GM12878 (cell line): Measurements from ENCODE around the gene MCEMP1. TPM values are rescaled to one million over a fixed set of nuclear protein-coding genes. Genes with fewer than 3 reads are reported as not detected.
A peak's percentile ranks its signal among the peaks of the same experiment; 100 is the strongest.

Experiments used
- ATAC-seq: fragments of 200-7000 bp; cut with Tn5 transposase; 3 replicates; pipeline ENCODE4 v1.9.1; 2020; ENCODE audit warnings: mild to moderate bottlenecking, moderate library complexity
- BruUV-seq: library from RNA; stranded (reverse); fragments of 400-500 nt; replicated peaks from 2 replicates; lab custom pipeline; 2021; lab: Mats Ljungman, UMichigan
- CTCF ChIA-PET: fragments of 300-600 bp; sonication (Branson Sonifier 250); formaldehyde crosslinking; extraction: SDS; loops from one replicate; lab custom pipeline; 2021; ENCODE audit warnings: inconsistent platforms; lab: Yijun Ruan, JAX
- POLR2A ChIA-PET: fragments of 350-600 bp; formaldehyde crosslinking; extraction: SDS; loops from one replicate; lab custom pipeline; 2021; ENCODE audit warnings: inconsistent platforms; lab: Charles Lee
- RAD21 ChIA-PET: fragments of 300-600 bp; sonication (Branson Sonifier 250); formaldehyde crosslinking; loops from one replicate; lab custom pipeline; 2023; ENCODE audit warnings: antibody characterized with exemption; ENCODE audit not compliant: unreplicated experiment; lab: Charles Lee
- SMC1A ChIA-PET: fragments of 300-600 bp; sonication (Branson Sonifier 250); formaldehyde crosslinking; loops from one replicate; lab custom pipeline; 2023; ENCODE audit not compliant: unreplicated experiment, uncharacterized antibody; lab: Charles Lee
- DNase-seq: peaks from one replicate; pipeline ENCODE4 v3.0.0-alpha.2; 2011; ENCODE audit warnings: low read depth, low spot score
- FAIRE-seq: peaks from 3 replicates; lab custom pipeline; 2011; peaks lifted over from hg19 to GRCh38; lab: Jason Lieb, UNC
- H2AFZ ChIP-seq: 2 replicates; pipeline ENCODE4 v1.6.0; 2011; ENCODE audit warnings: low read depth, low read length, control low read depth; ENCODE audit not compliant: control insufficient read depth
- H3K27ac ChIP-seq: 2 replicates; pipeline ENCODE4 v1.5.1; 2011; ENCODE audit warnings: control low read depth; ENCODE audit not compliant: control insufficient read depth, insufficient read depth
- H3K27me3 ChIP-seq, 2 experiments: replicated peaks in 1 of 2; 2 replicates each; pipeline versions ENCODE4 v1.6.0 to v1.6.1; 2011; ENCODE audit warnings: low read length in 1 of 2; ENCODE audit not compliant: control insufficient read depth in 2 of 2, insufficient read depth in 2 of 2
- H3K36me3 ChIP-seq, 2 experiments: 2 replicates each; pipeline ENCODE4 v1.5.1; 2011; ENCODE audit warnings: low read length in 1 of 2; ENCODE audit not compliant: control insufficient read depth in 2 of 2, insufficient read depth in 2 of 2
- H3K4me1 ChIP-seq: 2 replicates; pipeline ENCODE4 v1.6.1; 2011; ENCODE audit warnings: mild to moderate bottlenecking, low read length, moderate library complexity, mixed read lengths; ENCODE audit not compliant: control insufficient read depth, insufficient read depth
- H3K4me2 ChIP-seq: 2 replicates; pipeline ENCODE4 v1.6.0; 2011; ENCODE audit warnings: control low read depth; ENCODE audit not compliant: control insufficient read depth, insufficient read depth
- H3K4me3 ChIP-seq: fragments of 200-600 bp; sonication (generic); 2 replicates; pipeline ENCODE4 v1.5.1; 2016
- H3K79me2 ChIP-seq: 2 replicates; pipeline ENCODE4 v1.6.0; 2011; ENCODE audit warnings: low read length; ENCODE audit not compliant: control insufficient read depth, insufficient read depth
- H3K9ac ChIP-seq: 2 replicates; pipeline ENCODE4 v1.8.0; 2011; ENCODE audit warnings: low read length, control low read depth, mixed read lengths; ENCODE audit not compliant: control insufficient read depth, insufficient read depth
- H3K9me3 ChIP-seq: replicated peaks from 3 replicates; pipeline ENCODE4 v1.5.1; 2011; ENCODE audit warnings: mild to moderate bottlenecking, low read length; ENCODE audit not compliant: control insufficient read depth, insufficient read depth
- H4K20me1 ChIP-seq: 2 replicates; pipeline ENCODE4 v1.6.0; 2011; ENCODE audit not compliant: control insufficient read depth, insufficient read depth
- ASH2L ChIP-seq: fragments of 300-600, 200-600 bp; sonication (generic); IDR thresholded peaks from 2 replicates; pipeline ENCODE4 v1.6.1; 2017; ENCODE audit warnings: low read depth, mild to moderate bottlenecking, borderline replicate concordance
- BMI1 ChIP-seq: fragments of 450-650 bp; IDR thresholded peaks from 2 replicates; pipeline ENCODE4 v1.6.1; 2016; ENCODE audit warnings: mild to moderate bottlenecking, moderate library complexity, borderline replicate concordance
- CHD2 ChIP-seq: IDR thresholded peaks from 2 replicates; pipeline ENCODE4 v1.6.1; 2011; ENCODE audit warnings: low read depth, low read length, improper control_type of control experiment, borderline replicate concordance
- EGR1 ChIP-seq, 2 experiments: IDR thresholded peaks; 1 replicate in 1 of 2; 2 replicates in 1 of 2; pipeline ENCODE4 v1.6.1; 2011 to 2012; ENCODE audit warnings: low read depth in 2 of 2, low read length in 2 of 2, borderline replicate concordance in 1 of 2, mild to moderate bottlenecking in 1 of 2, moderate library complexity in 1 of 2
- FOS ChIP-seq: IDR thresholded peaks from 3 replicates; pipeline ENCODE4 v1.6.1; 2011; ENCODE audit warnings: borderline replicate concordance; ENCODE audit not compliant: insufficient read length; ENCODE audit errors: extremely low read depth
- GABPA ChIP-seq: IDR thresholded peaks from 2 replicates; pipeline ENCODE4 v1.6.1; 2014; ENCODE audit warnings: antibody characterized with exemption, low read depth, mild to moderate bottlenecking, inconsistent platforms
- POLR2A ChIP-seq: IDR thresholded peaks from 2 replicates; pipeline ENCODE4 v1.6.1; 2011; ENCODE audit warnings: low read depth, mild to moderate bottlenecking, low read length
- POLR2AphosphoS5 ChIP-seq: IDR thresholded peaks from 2 replicates; pipeline ENCODE4 v1.6.1; 2011; ENCODE audit warnings: mild to moderate bottlenecking, low read length, inconsistent platforms
- RFX5 ChIP-seq: IDR thresholded peaks from 2 replicates; pipeline ENCODE4 v1.6.1; 2011; ENCODE audit warnings: low read depth, low read length, improper control_type of control experiment
- SIX5 ChIP-seq: IDR thresholded peaks from 2 replicates; pipeline ENCODE4 v1.6.1; 2011; ENCODE audit warnings: mild to moderate bottlenecking, low read depth, low read length, moderate library complexity; ENCODE audit not compliant: severe bottlenecking
- SMC3 ChIP-seq: IDR thresholded peaks from 2 replicates; pipeline ENCODE4 v1.6.1; 2011; ENCODE audit warnings: low read length, improper control_type of control experiment, borderline replicate concordance
- SP1 ChIP-seq: IDR thresholded peaks from one replicate; pipeline ENCODE4 v1.6.1; 2011; ENCODE audit warnings: low read depth, low read length
- TAF1 ChIP-seq: IDR thresholded peaks from 2 replicates; pipeline ENCODE4 v1.6.1; 2011; ENCODE audit warnings: mild to moderate bottlenecking, low read depth, low read length, borderline replicate concordance
- TCF3 ChIP-seq: IDR thresholded peaks from 2 replicates; pipeline ENCODE4 v1.6.1; 2012; ENCODE audit warnings: low read depth, mild to moderate bottlenecking, low read length, borderline replicate concordance; ENCODE audit not compliant: insufficient read depth
- WGBS: methylation state at CpG from one replicate; pipeline ENCODE4 v1.1.6; 2016; ENCODE audit warnings: low lambda C conversion rate; ENCODE audit not compliant: insufficient replicate concordance, insufficient coverage; ENCODE audit errors: missing lambda C conversion rate; 5-methylcytosine and 5-hydroxymethylcytosine counted together
- in situ Hi-C: fragments of 300-500 bp; cut with MboI; formaldehyde crosslinking; loops from 9 replicates; pipeline ENCODE4 v1.14.3; 2018; ENCODE audit warnings: mixed read lengths
- intact Hi-C: fragments of 100-400 bp; cut with micrococcal nuclease; formaldehyde crosslinking; loops from one replicate; pipeline ENCODE4 v1.14.2; 2022; ENCODE audit not compliant: unreplicated experiment
- polyA plus RNA-seq, 11 experiments: library from polyadenylated mRNA; depleted of rRNA in 4 of 11; unstranded in 6 of 11; stranded (reverse) in 5 of 11; fragments of >200 nt; fragmentation: Nextera tagmentation in 4 of 11; fragmentation: Illumina TruSeq in 1 of 11; extraction: Ambion mirVana in 4 of 11; extraction: Trizol in 1 of 11; gene quantifications; 1 replicate in 1 of 11; 2 replicates in 10 of 11; pipeline versions ENCODE4 v1.2.1 to v1.2.3, GENCODE V29; 2011 to 2016; ENCODE audit warnings: inconsistent platforms in 2 of 11, missing spikeins in 2 of 11, low read depth in 1 of 11
- total RNA-seq, 4 experiments: library from RNA; depleted of rRNA in 3 of 4; stranded (reverse); fragments of >200 nt in 3 of 4; fragmentation: Illumina TruSeq in 1 of 4; extraction: Trizol in 1 of 4; gene quantifications; 2 replicates each; pipeline versions ENCODE4 v1.2.1 to v1.2.3, GENCODE V29; 2013 to 2021
- TF ChIP-seq, protein P1 (sequence below): IDR thresholded peaks from 2 replicates; pipeline ENCODE4 v1.6.1; 2011; ENCODE audit warnings: borderline replicate concordance, low read depth, mild to moderate bottlenecking, moderate library complexity, mixed read lengths, low read length; ENCODE audit not compliant: insufficient read depth; ENCODE audit errors: extremely low read length
- TF ChIP-seq, protein P2 (sequence below): fragments of 450-650 bp; formaldehyde crosslinking; IDR thresholded peaks from 2 replicates; pipeline ENCODE4 v1.4.0; 2022; ENCODE audit warnings: mild to moderate bottlenecking, moderate library complexity
- TF ChIP-seq, protein P3 (sequence below): fragments of 450-650 bp; IDR thresholded peaks from 2 replicates; pipeline ENCODE4 v1.6.1; 2016; ENCODE audit warnings: mild to moderate bottlenecking

MCEMP1 gene
- total and polyA plus RNA-seq, 10 of the 15 experiments (the other 5 are each of a cell fraction or from before 2014, with no cell fraction given): 0.08 to 0.55 (median 0.26) TPM; not detected in 1

DNA sequence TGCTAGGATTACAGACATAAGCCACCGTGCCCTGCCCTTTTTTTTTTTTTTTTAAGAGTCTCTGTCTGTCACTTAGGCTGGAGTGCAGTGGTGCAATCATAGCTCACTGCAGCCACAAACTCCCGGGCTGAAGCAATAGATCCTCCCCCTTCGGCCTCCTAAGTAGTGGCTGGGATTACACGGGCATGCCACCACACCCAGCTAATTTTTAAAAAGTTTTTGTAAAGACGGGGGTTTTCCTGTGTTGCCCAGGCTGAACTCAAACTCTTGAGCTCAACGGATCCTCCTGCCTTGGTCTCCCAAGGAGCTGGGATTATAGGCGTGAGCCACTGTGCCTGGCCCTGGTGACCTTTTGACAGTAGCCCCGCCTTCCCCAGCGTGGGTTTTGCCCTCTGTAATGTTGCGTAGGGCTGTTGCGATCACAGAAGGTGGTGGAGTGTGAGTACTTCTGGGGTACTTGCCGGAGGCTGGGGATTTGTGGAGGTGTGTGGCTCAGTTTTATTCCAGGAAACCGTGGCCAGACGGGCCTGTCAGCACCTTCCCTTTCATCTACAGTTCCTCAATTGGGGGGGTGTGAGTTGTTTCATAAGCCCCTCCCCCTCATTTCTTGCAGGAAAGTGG, 19.6 kb upstream of the MCEMP1 start (continued):
- TF ChIP-seq, protein P1, sequence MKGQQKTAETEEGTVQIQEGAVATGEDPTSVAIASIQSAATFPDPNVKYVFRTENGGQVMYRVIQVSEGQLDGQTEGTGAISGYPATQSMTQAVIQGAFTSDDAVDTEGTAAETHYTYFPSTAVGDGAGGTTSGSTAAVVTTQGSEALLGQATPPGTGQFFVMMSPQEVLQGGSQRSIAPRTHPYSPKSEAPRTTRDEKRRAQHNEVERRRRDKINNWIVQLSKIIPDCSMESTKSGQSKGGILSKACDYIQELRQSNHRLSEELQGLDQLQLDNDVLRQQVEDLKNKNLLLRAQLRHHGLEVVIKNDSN: no peak
- TF ChIP-seq FOS (no peak), ASH2L (no peak)
- TF ChIP-seq, protein P2, sequence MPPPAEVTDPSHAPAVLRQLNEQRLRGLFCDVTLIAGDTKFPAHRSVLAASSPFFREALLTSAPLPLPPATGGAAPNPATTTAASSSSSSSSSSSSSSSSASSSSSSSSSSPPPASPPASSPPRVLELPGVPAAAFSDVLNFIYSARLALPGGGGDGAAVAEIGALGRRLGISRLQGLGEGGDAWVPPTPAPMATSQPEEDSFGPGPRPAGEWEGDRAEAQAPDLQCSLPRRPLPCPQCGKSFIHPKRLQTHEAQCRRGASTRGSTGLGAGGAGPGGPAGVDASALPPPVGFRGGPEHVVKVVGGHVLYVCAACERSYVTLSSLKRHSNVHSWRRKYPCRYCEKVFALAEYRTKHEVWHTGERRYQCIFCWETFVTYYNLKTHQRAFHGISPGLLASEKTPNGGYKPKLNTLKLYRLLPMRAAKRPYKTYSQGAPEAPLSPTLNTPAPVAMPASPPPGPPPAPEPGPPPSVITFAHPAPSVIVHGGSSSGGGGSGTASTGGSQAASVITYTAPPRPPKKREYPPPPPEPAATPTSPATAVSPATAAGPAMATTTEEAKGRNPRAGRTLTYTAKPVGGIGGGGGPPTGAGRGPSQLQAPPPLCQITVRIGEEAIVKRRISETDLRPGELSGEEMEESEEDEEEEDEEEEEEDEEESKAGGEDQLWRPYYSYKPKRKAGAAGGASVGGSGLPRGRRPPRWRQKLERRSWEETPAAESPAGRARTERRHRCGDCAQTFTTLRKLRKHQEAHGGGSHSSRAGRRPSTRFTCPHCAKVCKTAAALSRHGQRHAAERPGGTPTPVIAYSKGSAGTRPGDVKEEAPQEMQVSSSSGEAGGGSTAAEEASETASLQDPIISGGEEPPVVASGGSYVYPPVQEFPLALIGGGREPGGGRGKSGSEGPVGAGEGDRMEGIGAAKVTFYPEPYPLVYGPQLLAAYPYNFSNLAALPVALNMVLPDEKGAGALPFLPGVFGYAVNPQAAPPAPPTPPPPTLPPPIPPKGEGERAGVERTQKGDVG: no peak

DNA sequence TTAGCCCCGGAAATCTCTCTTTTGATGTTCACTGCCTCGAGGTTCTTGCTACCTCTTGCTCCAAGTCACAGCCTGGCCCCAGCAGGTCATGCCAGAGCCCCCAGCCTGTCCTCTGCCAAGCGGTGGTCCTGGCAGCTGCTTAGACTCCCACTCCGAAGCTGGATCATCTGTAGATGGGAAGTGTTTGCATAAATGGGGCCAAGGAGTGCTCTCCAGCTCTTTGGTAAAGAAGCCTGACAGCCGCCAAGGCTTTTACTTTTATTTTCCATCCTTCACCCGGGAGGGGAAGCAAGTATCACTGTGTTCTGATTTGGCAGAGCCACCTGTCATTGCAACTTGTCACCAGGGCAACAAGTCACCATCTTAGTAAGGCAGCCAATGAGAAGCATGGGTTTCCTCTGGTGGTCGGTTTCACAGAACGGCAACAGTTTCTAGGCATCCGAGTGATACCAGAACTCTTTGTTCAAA, 18.6 kb upstream of the MCEMP1 start:
- FAIRE-seq: peak; percentile 99
- TF ChIP-seq SIX5 (peak; percentile 32), TCF3 (0 out of 2 replicates have a peak, but pooled peaks have one; percentile 70), RFX5 (peak; percentile 90), SP1 (peak; percentile 86), BMI1 (peak; percentile 82), CHD2 (peak; percentile 46; the same call in 1 of the 2 replicates), POLR2AphosphoS5 (peak; percentile 44; the same call in 1 of the 2 replicates), TAF1 (0 out of 2 replicates have a peak, but pooled peaks have one; percentile 26), GABPA (no peak), FOS (peak; percentile 34), POLR2A (peak; percentile 41; the same call in 1 of the 2 replicates), EGR1 (IDR thresholded peaks at IDR 0.05; ENCODE audit: borderline replicate concordance in 1 of 2, low read depth in 2 of 2, low read length in 2 of 2) (no peak), SMC3 (no peak)
- TF ChIP-seq, protein P3, sequence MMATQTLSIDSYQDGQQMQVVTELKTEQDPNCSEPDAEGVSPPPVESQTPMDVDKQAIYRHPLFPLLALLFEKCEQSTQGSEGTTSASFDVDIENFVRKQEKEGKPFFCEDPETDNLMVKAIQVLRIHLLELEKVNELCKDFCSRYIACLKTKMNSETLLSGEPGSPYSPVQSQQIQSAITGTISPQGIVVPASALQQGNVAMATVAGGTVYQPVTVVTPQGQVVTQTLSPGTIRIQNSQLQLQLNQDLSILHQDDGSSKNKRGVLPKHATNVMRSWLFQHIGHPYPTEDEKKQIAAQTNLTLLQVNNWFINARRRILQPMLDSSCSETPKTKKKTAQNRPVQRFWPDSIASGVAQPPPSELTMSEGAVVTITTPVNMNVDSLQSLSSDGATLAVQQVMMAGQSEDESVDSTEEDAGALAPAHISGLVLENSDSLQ: peak; percentile 98

More for the DNA sequence above, 18.6 kb upstream of the MCEMP1 start:
- CTCF ChIA-PET: interaction anchor here (0.6 to 1.6 kb wide), 4 partner anchors 20 to 93 kb away, joined by 3 to 7 read pairs (median 4); partner anchors contain the start of gene TRAPPC5
- POLR2A ChIA-PET: interaction anchor here (0.7 to 1.3 kb wide), 2 partner anchors 16 to 21 kb away, joined by 3 read pairs; no protein-coding TSS in a partner anchor
- H3K4me2 ChIP-seq: peak overlapping the region; percentile 70
- peaks cover 17% of the 10 kb centered on the region for H3K4me1 ChIP-seq
- peak overlapping the region; percentile 76 for H3K4me3 ChIP-seq
- no TSS peak for BruUV-seq
- under 1% methylated on average over 9 of the region's 9 CpGs for WGBS
- H2AFZ ChIP-seq: peak overlapping the region; percentile 94
- no peaks in the 10 kb centered on the region for H3K27me3 ChIP-seq
- SMC1A ChIA-PET: interaction anchor here (0.6 to 1.1 kb wide), 4 partner anchors 11 to 141 kb away, joined by 3 to 4 read pairs (median 3); no protein-coding TSS in a partner anchor
- peak; percentile 79 for DNase-seq
- peak; percentile 100 for ATAC-seq
- RAD21 ChIA-PET: interaction anchor here (0.9 to 1.2 kb wide), 2 partner anchors 90 to 141 kb away, joined by 3 to 5 read pairs; no protein-coding TSS in a partner anchor
- H3K27ac ChIP-seq: peak overlapping the region; percentile 78
- no peaks in the 10 kb centered on the region for H3K36me3 ChIP-seq
- H3K79me2 ChIP-seq: no peaks in the 10 kb centered on the region
- in situ Hi-C loops (no loop called here), intact Hi-C loops (no loop called here)
- no peaks in the 10 kb centered on the region for H4K20me1 ChIP-seq
- peak overlapping the region; percentile 74 for H3K9ac ChIP-seq
- no peaks in the 10 kb centered on the region for H3K9me3 ChIP-seq
